ENCODE results near the gene GPRIN1.

GRCh38 chr5:176574297-176574591 is 35.7 kb downstream of the GPRIN1 start:
- TF ChIP-seq CTCF (IDR thresholded peaks at IDR 0.05; ENCODE audit: low read depth, low read length, poor library complexity, severe bottlenecking) (peak; percentile 15), EZH2phosphoT487 (IDR thresholded peaks at IDR 0.05; ENCODE audit: borderline replicate concordance, low read length) (no peak)

Data from DOHH2 (cell line).